ENCODE data around the gene CORO2B.

The CORO2B gene

DNA sequence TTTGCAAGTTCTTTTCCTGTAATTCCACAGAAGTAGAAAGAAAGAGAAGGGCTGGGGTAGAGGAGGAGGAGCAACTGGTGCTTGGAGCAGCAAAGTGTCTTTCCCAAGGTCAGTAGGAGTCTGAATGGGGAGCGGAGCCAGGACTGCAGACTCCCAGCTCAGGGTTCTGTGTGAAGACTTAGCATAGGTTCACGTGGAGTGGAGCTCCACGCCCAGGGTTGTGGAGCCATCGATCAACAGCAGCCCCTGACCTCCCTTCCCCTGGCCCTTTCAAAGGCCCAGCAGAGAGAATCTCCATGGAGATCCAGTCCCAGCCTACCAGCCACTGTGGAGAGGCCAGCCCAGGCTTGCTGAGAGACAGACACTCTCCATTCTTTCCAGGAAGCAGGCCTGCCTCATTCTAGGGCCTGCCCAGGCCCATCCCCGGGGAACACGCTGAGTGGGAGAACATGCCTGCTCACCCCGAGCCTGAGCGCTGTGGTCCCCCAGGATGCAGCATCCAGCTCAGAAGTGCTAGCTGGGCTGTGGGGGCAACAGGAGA lies 62.1 kb downstream of the CORO2B start:
- DNase-seq (ENCODE audit: low read depth): no peak
- TF ChIP-seq, protein P1, sequence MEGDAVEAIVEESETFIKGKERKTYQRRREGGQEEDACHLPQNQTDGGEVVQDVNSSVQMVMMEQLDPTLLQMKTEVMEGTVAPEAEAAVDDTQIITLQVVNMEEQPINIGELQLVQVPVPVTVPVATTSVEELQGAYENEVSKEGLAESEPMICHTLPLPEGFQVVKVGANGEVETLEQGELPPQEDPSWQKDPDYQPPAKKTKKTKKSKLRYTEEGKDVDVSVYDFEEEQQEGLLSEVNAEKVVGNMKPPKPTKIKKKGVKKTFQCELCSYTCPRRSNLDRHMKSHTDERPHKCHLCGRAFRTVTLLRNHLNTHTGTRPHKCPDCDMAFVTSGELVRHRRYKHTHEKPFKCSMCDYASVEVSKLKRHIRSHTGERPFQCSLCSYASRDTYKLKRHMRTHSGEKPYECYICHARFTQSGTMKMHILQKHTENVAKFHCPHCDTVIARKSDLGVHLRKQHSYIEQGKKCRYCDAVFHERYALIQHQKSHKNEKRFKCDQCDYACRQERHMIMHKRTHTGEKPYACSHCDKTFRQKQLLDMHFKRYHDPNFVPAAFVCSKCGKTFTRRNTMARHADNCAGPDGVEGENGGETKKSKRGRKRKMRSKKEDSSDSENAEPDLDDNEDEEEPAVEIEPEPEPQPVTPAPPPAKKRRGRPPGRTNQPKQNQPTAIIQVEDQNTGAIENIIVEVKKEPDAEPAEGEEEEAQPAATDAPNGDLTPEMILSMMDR (conservative IDR thresholded peaks at IDR 0.05; ENCODE audit: low read length): no peak
- no peak overlapping the region for H3K4me3 ChIP-seq (ENCODE audit: low read length)

DNA sequence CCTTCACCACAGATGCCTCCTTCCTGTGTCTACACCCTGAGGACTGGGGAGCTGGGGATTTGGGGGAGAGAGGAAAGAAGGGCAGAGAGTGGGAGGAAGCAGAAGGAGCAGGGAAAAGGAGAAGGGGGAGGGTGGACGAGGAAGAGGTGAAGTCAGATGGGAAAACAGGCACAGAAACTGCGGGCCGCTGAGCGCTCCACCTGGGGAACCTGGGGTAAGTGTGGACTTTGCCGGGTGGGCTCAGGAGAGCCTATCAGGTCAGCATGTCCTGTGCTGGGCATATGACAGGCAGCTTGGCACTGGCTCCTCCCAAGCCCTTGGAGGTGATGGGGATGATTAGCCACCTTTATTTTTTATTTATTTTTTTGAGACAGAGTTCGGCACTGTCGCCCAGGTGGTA lies 62.6 kb downstream of the CORO2B start:
- no peak overlapping the region for H3K4me3 ChIP-seq (ENCODE audit: low read length)
- TF ChIP-seq, protein P1 (conservative IDR thresholded peaks at IDR 0.05; ENCODE audit: low read length): no peak
- no peak for DNase-seq (ENCODE audit: low read depth)

DNA sequence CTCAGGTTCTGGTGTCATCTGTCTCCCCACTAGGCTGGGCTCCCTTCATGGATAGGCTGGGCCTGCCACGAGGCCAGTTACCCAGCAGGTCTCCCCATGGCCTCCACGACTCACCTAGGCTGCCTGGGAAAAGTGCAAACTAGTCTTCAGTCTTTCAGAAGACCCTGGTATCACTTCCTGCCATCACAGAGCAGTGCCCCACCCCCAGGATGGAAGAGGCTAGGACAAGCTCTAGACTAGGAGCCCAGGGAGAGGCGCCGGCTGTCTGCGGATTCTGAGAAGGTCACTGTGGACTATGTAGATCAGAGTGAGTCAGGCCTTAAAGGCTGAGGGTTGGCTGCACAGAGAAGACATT lies 63.7 kb downstream of the CORO2B start:
- H3K4me3 ChIP-seq (ENCODE audit: low read length): no peak overlapping the region
- TF ChIP-seq, protein P1 (conservative IDR thresholded peaks at IDR 0.05; ENCODE audit: low read length): no peak
- DNase-seq (ENCODE audit: low read depth): no peak

DNA sequence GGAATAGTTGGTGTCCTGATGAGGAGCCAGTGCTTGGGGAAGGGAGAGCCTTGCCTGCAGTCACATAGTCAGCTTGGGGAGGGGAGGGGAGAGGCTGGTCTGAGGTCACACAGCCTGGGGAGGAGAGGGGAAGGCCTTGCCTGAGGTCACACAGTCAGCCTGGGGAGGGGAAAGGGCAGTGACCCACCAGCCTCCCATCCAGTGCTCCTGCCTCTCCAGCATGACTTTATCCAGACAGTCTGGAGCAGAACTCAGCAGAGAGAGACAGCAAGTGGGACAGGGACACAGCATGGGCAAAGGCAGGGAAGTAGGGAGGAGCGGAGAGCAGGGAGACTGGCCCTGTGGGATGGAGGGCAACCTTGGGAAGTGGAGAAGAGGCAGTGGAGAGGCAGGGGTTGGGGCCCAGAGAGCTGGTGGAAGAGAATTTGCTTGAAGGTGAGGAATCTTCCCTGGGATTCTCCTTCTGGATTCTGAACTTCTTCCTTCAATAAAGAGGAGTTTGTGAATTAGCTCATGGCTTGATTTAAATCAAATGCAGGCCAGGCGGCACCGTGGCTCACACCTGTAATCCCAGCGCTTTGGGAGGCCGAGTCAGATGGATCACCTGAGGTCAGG lies 64.5 kb downstream of the CORO2B start:
- TF ChIP-seq, protein P1 (conservative IDR thresholded peaks at IDR 0.05; ENCODE audit: low read length): no peak
- no peak overlapping the region for H3K4me3 ChIP-seq (ENCODE audit: low read length)
- DNase-seq (ENCODE audit: low read depth): no peak

DNA sequence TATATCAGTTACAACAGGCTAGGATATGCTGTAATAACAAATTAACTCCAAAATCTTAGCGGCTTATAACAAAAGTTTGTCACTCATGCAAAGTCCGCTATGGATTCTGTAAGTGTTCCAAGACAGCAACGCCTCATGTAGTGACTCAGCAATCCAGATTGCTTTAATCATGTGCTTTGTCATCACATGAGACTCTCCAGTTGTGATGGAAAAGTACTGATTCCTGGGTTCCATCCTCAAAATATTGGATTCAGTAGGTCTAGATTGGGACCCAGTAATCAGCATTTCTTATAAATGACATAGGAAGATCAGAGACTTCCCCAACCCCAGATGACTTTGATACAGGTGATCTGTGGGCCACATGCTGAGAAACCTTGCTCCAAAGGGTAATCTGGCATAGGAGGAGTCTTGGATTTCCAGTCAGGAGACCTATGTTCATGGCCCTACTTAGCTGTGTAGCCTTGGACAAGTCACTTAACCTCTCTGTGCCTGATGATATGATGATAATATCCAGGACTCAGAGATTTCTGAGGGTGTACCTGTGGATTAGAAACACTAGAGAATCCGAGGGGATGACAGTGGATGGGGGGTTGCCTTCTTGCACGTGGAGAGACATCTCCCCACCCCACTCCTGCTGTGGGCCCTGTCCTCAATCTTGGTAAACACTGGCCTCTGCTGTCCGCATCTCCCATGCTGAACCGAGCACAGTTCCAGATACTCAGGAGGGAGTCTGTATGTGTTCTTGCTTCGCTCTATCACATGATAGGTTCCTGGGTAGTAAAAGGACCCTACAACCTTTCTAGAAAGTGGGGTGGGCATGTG lies 65.5 kb downstream of the CORO2B start:
- H3K4me3 ChIP-seq (ENCODE audit: low read length): no peak overlapping the region
- peak; percentile 84 for DNase-seq (ENCODE audit: low read depth)
- TF ChIP-seq, protein P1 (conservative IDR thresholded peaks at IDR 0.05; ENCODE audit: low read length): peak; percentile 18; the same call in 1 of the 2 replicates

DNA sequence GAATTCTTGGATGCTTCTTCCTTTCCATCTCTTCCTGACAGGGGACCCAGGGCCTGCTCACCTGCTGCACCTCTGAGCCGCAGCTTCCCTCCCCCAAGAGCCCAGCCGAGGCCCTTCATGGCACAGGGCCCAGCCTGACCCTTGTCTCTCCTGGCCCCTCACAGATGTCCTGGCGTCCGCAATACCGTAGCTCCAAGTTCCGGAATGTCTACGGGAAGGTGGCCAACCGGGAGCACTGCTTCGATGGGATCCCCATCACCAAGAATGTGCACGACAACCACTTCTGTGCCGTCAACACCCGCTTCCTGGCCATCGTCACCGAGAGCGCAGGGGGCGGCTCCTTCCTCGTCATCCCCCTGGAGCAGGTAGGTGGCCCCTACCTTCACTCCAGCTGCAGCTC lies 66.2 kb downstream of the CORO2B start:
- no peak for DNase-seq (ENCODE audit: low read depth)
- TF ChIP-seq, protein P1 (conservative IDR thresholded peaks at IDR 0.05; ENCODE audit: low read length): no peak
- H3K4me3 ChIP-seq (ENCODE audit: low read length): no peak overlapping the region

DNA sequence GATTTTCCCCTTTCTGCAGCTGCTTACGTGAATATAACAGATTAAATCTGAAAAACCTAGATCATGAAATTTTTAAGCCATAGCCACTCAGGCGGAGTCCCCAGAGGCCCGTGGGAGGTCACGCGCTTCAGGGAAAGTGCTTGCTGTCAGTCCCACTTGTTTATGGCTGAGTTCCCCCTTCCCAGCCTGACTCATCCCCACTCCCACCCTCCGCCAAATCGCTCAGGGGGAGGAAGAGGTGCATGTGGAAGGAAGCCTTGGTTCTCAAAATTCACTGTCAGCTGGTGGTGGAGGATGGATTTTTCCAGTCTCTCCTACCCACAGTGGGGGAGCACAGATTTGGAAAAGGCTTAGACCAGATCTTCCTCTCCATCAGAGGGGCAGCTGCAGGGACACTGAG lies 67.4 kb downstream of the CORO2B start:
- TF ChIP-seq, protein P1 (conservative IDR thresholded peaks at IDR 0.05; ENCODE audit: low read length): no peak
- H3K4me3 ChIP-seq (ENCODE audit: low read length): no peak overlapping the region
- no peak for DNase-seq (ENCODE audit: low read depth)
